RWPE2 (cell line): ENCODE results near the gene S100A8.

Experiments used
- ATAC-seq: fragments of 200-7000 bp; cut with Tn5 transposase; 3 replicates; pipeline ENCODE4 v1.9.1; 2021; ENCODE audit warnings: low read depth
- DNase-seq: peaks from one replicate; pipeline ENCODE4 v3.0.0-alpha.2; 2020; ENCODE audit warnings: low spot score
- H3K27ac ChIP-seq: fragments of 450-650 bp; 2 replicates; pipeline ENCODE4 v1.5.1; 2017; ENCODE audit warnings: mild to moderate bottlenecking; ENCODE audit not compliant: poor library complexity, severe bottlenecking
- H3K27me3 ChIP-seq: fragments of 250-450 bp; sonication (Bioruptor Pico); 2 replicates; pipeline ENCODE4 v1.5.1; 2021; ENCODE audit warnings: mild to moderate bottlenecking, moderate library complexity; ENCODE audit not compliant: insufficient read depth, poor library complexity, severe bottlenecking
- H3K36me3 ChIP-seq: fragments of 250-450 bp; sonication (Bioruptor Pico); 2 replicates; pipeline ENCODE4 v1.5.1; 2020; ENCODE audit warnings: low read depth, mild to moderate bottlenecking, moderate library complexity
- H3K4me1 ChIP-seq: fragments of 250-450 bp; sonication (Bioruptor Pico); 2 replicates; pipeline ENCODE4 v1.5.1; 2021; ENCODE audit warnings: mild to moderate bottlenecking, moderate library complexity; ENCODE audit not compliant: insufficient read depth, poor library complexity, severe bottlenecking
- H3K4me3 ChIP-seq: fragments of 250-450 bp; sonication (Bioruptor Pico); 2 replicates; pipeline ENCODE4 v1.5.1; 2021; ENCODE audit warnings: mild to moderate bottlenecking, moderate library complexity; ENCODE audit not compliant: severe bottlenecking
- H3K9me3 ChIP-seq: fragments of 250-450 bp; sonication (Bioruptor Pico); 2 replicates; pipeline ENCODE4 v1.5.1; 2021; ENCODE audit warnings: mild to moderate bottlenecking, moderate library complexity; ENCODE audit not compliant: severe bottlenecking
- TF ChIP-seq, protein P1 (sequence below): fragments of 450-650 bp; IDR thresholded peaks from one replicate; pipeline ENCODE4 v1.5.1; 2017; ENCODE audit warnings: mild to moderate bottlenecking, moderate library complexity; ENCODE audit not compliant: poor library complexity, severe bottlenecking

Gene S100A8

DNA sequence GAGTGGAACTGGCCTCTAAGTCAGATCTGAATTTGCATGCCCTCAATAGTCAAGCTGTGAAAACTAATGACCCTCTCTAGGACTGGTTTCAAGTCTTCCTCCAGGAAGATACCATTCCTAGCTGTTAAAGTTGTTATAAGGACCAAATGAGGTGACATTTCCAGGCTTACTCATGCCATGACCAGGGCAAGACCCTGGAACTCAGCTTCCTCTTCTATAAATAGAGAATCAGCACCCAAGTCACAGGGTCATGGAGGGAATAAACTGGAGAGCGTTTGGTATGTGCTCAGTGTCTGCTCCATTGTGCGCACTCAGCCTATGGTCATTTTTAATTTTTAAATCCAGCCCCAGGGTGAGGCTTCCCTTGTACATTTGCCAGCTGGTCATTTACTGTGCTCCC is 30.7 kb downstream of the S100A8 start:
- Histone ChIP-seq H3K4me3 (no peak overlapping the region), H3K36me3 (no peaks in the 10 kb centered on the region), H3K27ac (no peak overlapping the region), H3K4me1 (peaks cover 27% of the 10 kb centered on the region), H3K27me3 (no peaks in the 10 kb centered on the region), H3K9me3 (no peaks in the 10 kb centered on the region)
- ATAC-seq (no peak), DNase-seq (no peak)
- TF ChIP-seq, protein P1, sequence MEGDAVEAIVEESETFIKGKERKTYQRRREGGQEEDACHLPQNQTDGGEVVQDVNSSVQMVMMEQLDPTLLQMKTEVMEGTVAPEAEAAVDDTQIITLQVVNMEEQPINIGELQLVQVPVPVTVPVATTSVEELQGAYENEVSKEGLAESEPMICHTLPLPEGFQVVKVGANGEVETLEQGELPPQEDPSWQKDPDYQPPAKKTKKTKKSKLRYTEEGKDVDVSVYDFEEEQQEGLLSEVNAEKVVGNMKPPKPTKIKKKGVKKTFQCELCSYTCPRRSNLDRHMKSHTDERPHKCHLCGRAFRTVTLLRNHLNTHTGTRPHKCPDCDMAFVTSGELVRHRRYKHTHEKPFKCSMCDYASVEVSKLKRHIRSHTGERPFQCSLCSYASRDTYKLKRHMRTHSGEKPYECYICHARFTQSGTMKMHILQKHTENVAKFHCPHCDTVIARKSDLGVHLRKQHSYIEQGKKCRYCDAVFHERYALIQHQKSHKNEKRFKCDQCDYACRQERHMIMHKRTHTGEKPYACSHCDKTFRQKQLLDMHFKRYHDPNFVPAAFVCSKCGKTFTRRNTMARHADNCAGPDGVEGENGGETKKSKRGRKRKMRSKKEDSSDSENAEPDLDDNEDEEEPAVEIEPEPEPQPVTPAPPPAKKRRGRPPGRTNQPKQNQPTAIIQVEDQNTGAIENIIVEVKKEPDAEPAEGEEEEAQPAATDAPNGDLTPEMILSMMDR: no peak

DNA sequence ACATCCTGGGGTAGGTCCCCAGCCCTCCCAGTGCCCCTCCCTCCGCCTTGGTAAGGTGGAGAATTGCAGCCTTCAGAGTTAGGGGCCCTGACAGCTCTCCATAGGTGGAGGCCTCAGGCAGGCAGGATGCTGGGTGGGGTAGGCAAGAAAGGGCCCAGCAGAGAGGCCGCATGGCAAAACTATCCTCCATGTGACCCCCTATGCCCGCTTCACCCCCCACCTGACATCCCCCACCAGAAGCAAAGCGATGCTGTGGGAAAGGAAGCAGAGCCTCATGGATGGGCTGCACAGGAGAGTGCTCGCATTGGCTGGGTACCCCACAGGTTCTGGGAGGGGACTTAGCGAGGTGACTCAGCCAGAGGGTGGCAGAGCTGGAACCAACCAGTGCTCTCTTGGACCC is 31.6 kb downstream of the S100A8 start:
- TF ChIP-seq, protein P1: no peak
- no peaks in the 10 kb centered on the region for H3K36me3 ChIP-seq
- H3K4me3 ChIP-seq: no peak overlapping the region
- DNase-seq (no peak), ATAC-seq (no peak)
- H3K9me3 ChIP-seq: no peaks in the 10 kb centered on the region
- H3K27me3 ChIP-seq: no peaks in the 10 kb centered on the region
- H3K27ac ChIP-seq: no peak overlapping the region
- H3K4me1 ChIP-seq: peaks cover 17% of the 10 kb centered on the region

DNA sequence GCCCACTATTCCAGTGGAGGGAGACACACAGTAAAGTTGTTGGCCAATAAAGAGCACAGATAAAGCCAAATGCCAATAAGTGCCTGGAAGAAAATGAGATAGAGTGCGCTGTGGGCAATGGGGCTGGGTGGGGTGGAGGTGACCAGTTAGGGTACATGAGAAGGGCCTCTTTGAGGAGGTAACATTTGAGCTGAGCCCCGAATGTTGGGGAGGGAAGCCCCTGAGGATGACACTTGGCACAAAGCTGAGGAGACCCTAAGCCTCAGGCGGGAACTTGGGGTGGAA is 32.2 kb downstream of the S100A8 start:
- peak overlapping the region; percentile 86 for H3K27ac ChIP-seq
- no peaks in the 10 kb centered on the region for H3K27me3 ChIP-seq
- TF ChIP-seq, protein P1: no peak
- H3K4me3 ChIP-seq: no peak overlapping the region
- ATAC-seq (no peak), DNase-seq (no peak)
- peaks cover 16% of the 10 kb centered on the region for H3K4me1 ChIP-seq
- H3K36me3 ChIP-seq: no peaks in the 10 kb centered on the region
- no peaks in the 10 kb centered on the region for H3K9me3 ChIP-seq

DNA sequence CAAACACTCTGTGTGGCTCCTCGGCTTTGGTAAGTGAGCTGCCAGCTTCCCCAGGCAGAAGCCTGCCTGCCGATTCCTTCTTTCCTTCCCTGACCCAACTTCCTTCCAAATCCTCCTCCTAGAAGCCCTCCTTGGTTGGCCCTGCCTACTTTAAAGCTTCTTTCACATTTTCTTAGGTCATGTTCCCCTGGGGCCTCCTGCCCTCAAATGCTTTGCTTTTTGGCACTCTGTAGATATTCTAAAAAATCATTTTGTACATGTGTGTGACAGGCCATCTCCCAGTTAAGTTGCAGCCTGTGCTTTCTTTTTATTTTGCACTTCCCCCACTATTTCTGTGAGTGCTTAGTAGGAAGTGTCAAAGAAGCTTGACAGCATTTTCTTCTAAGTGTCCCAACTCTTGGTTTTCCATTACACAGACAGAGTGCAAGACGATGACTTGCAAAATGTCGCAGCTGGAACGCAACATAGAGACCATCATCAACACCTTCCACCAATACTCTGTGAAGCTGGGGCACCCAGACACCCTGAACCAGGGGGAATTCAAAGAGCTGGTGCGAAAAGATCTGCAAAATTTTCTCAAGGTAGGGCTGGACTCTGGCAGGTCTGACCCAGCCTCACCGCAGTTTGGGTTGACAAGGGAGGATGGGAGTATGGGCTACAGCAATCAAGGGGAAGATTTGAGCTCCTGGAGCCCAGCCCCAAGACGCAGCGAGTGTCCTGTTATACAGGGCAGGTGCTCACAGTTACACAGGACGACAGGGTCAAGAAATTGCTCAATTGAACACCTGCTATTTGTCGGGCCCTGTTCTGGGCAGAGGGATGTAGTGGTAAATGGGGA is 32.8 kb downstream of the S100A8 start, which contains the start of gene S100A9:
S100A9 (plus strand) TSS at position 2 of the 838 bp plus-strand sequence; CDS start at position 432, 430 bp downstream.
- H3K9me3 ChIP-seq: no peaks in the 10 kb centered on the region
- H3K4me3 ChIP-seq: no peak within 1 kb of the TSS
- peaks cover 16% of the 10 kb centered on the region for H3K4me1 ChIP-seq
- DNase-seq: no peak
- H3K27ac ChIP-seq: peak within 1 kb of the TSS; percentile 86
- ATAC-seq: no peak
- H3K36me3 ChIP-seq: no peaks in the 10 kb centered on the region
- no peaks in the 10 kb centered on the region for H3K27me3 ChIP-seq
- TF ChIP-seq, protein P1: no peak
